Measurements from ENCODE around the gene DCHS2.
A peak's percentile ranks its signal among the peaks of the same experiment; 100 is the strongest.

Gene DCHS2

DNA sequence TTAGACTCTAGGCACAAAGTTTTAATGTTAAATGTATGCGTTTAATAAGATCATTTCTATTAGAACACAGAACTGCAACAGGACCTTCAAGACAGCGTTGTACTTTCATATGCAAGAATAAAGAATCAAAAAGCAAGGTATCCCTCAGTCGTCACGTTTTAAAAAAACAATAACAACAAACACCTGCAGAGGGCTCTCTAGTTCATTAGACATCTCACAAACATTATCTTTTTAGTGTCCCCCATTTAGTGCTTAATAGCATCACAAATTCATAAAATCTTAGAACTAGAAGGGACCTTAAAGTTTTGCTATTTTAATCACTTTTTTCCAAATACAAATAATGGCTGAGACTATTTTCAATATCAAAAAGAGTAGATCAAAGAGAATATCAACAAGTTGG, 236.6 kb downstream of the DCHS2 start:
- no peak overlapping the region for H3K4me3 ChIP-seq (ENCODE audit: insufficient read depth in 1 of 2, low read depth in 1 of 2, low read length in 2 of 2)
- no peak overlapping the region for H3K23ac ChIP-seq (ENCODE audit: low read length in 2 of 2)
- no peak overlapping the region for H3K9ac ChIP-seq (ENCODE audit: low read length)
- H3K27me3 ChIP-seq (ENCODE audit: control insufficient read depth in 1 of 2, insufficient read depth in 1 of 2, low read length in 2 of 2): peaks cover 0 to 3% of the 10 kb centered on the region in 2 experiments
- H2BK120ac ChIP-seq (ENCODE audit: low read depth, low read length): no peak overlapping the region
- no peak overlapping the region for H2AFZ ChIP-seq (ENCODE audit: low read depth, low read length)
- H2BK12ac ChIP-seq (ENCODE audit: low read length in 2 of 2): no peak overlapping the region
- H3K14ac ChIP-seq (ENCODE audit: low read length in 2 of 2): no peak overlapping the region
- H3K9me3 ChIP-seq (ENCODE audit: control insufficient read depth, low read length): no peaks in the 10 kb centered on the region
- H3K79me1 ChIP-seq (replicated peaks; ENCODE audit: low read length, poor library complexity, severe bottlenecking): no peaks in the 10 kb centered on the region
- no peak overlapping the region for H3K4ac ChIP-seq (ENCODE audit: low read depth in 1 of 2, low read length in 2 of 2)
- H2BK15ac ChIP-seq (ENCODE audit: low read depth, poor library complexity, severe bottlenecking): no peak overlapping the region
- H3K4me2 ChIP-seq (ENCODE audit: low read length, poor library complexity, severe bottlenecking): no peak overlapping the region
- H3K27ac ChIP-seq (ENCODE audit: low read length, poor library complexity, severe bottlenecking): no peak overlapping the region
- H3K36me3 ChIP-seq (ENCODE audit: control insufficient read depth in 1 of 2, insufficient read depth in 2 of 2, low read depth in 1 of 2, low read length in 2 of 2): no peaks in the 10 kb centered on the region
- no peak for DNase-seq
- H3K4me1 ChIP-seq (ENCODE audit: control insufficient read depth, insufficient read depth, low read depth, low read length): no peaks in the 10 kb centered on the region
- no peak overlapping the region for H3K18ac ChIP-seq (ENCODE audit: low read depth in 1 of 2, low read length in 2 of 2)
- no peak overlapping the region for H2AK5ac ChIP-seq (ENCODE audit: low read length, severe bottlenecking)
- no peak overlapping the region for H4K8ac ChIP-seq (ENCODE audit: low read length)
- no peak overlapping the region for H2BK5ac ChIP-seq (ENCODE audit: low read depth, low read length, poor library complexity, severe bottlenecking)
- WGBS: 72% methylated on average over 4 of the region's 4 CpGs
- no peak overlapping the region for H4K91ac ChIP-seq (ENCODE audit: low read length)

DNA sequence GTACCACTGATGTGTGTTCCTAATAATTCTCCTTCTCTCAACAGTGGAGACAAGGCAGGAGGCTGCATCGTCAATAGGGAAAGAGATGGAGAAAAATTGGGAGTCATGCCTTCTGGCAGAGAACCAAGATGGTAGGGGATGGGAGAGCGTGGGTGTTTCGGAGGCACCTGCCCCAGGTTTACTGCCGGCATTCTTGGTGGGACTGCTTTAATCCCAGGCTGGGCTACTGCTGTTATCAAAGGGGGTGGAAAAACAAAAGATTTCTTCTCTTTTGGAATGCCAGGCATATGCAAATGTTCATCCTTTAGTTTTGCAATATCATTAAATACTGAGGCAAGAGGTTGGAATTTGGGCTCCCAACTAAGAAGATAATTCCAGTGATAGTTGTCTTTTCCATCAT, 257.0 kb downstream of the DCHS2 start:
- H3K4me1 ChIP-seq (ENCODE audit: control insufficient read depth, insufficient read depth, low read depth, low read length): no peaks in the 10 kb centered on the region
- no peak overlapping the region for H2BK5ac ChIP-seq (ENCODE audit: low read depth, low read length, poor library complexity, severe bottlenecking)
- no peaks in the 10 kb centered on the region for H3K79me1 ChIP-seq (replicated peaks; ENCODE audit: low read length, poor library complexity, severe bottlenecking)
- H3K9ac ChIP-seq (ENCODE audit: low read length): no peak overlapping the region
- no peak overlapping the region for H4K8ac ChIP-seq (ENCODE audit: low read length)
- H3K4ac ChIP-seq (ENCODE audit: low read depth in 1 of 2, low read length in 2 of 2): no peak overlapping the region
- WGBS: 85% methylated on average over 4 of the region's 4 CpGs
- H2AFZ ChIP-seq (ENCODE audit: low read depth, low read length): no peak overlapping the region
- no peak overlapping the region for H4K91ac ChIP-seq (ENCODE audit: low read length)
- no peaks in the 10 kb centered on the region for H3K9me3 ChIP-seq (ENCODE audit: control insufficient read depth, low read length)
- H2BK15ac ChIP-seq (ENCODE audit: low read depth, poor library complexity, severe bottlenecking): no peak overlapping the region
- H3K14ac ChIP-seq (ENCODE audit: low read length in 2 of 2): no peak overlapping the region
- no peak overlapping the region for H2BK12ac ChIP-seq (ENCODE audit: low read length in 2 of 2)
- H2AK5ac ChIP-seq (ENCODE audit: low read length, severe bottlenecking): no peak overlapping the region
- no peak overlapping the region for H3K27ac ChIP-seq (ENCODE audit: low read length, poor library complexity, severe bottlenecking)
- H2BK120ac ChIP-seq (ENCODE audit: low read depth, low read length): no peak overlapping the region
- H3K27me3 ChIP-seq (ENCODE audit: control insufficient read depth in 1 of 2, insufficient read depth in 1 of 2, low read length in 2 of 2): no peaks in the 10 kb centered on the region
- H3K18ac ChIP-seq (ENCODE audit: low read depth in 1 of 2, low read length in 2 of 2): no peak overlapping the region
- H3K23ac ChIP-seq (ENCODE audit: low read length in 2 of 2): no peak overlapping the region
- no peaks in the 10 kb centered on the region for H3K36me3 ChIP-seq (ENCODE audit: control insufficient read depth in 1 of 2, insufficient read depth in 2 of 2, low read depth in 1 of 2, low read length in 2 of 2)
- H3K4me3 ChIP-seq (ENCODE audit: insufficient read depth in 1 of 2, low read depth in 1 of 2, low read length in 2 of 2): no peak overlapping the region
- H3K4me2 ChIP-seq (ENCODE audit: low read length, poor library complexity, severe bottlenecking): no peak overlapping the region
- no peak for DNase-seq

DNA sequence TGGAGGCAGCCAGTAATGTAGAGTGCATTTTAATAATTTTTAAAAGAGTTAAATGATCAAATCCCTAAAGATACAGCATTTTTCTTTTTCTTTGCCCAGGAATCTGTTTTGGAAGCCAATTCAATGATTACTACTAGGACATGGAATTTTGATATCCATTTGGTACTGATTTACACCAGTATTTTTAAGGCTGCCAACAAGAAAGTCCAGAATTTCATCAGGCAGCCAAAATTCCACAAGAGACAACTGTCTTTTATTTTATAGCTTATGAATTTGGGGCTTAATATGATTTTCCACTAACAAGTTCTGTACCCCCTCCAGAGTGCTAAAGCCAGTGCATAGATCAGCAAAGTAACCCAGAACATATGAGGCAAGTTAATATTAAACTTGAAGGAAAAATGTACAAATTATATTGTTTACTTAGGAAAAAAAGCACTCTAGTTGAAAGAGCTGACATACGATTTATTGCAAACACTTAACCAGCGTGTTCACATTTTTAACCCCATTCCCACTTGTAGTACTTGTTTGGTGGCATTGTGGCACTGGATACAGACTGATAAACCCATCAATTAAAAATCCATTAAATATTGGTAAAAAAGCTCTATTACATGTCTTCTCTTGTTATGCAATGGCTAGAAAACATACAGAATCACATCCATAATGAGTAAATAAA, 259.7 kb downstream of the DCHS2 start:
- WGBS: 100% methylated on average over 1 of the region's 2 CpGs
- Histone ChIP-seq H2BK120ac (ENCODE audit: low read depth, low read length) (no peak overlapping the region), H3K27me3 (ENCODE audit: control insufficient read depth in 1 of 2, insufficient read depth in 1 of 2, low read length in 2 of 2) (no peaks in the 10 kb centered on the region), H3K18ac (ENCODE audit: low read depth in 1 of 2, low read length in 2 of 2) (no peak overlapping the region), H3K4me1 (ENCODE audit: control insufficient read depth, insufficient read depth, low read depth, low read length) (no peaks in the 10 kb centered on the region), H3K36me3 (ENCODE audit: control insufficient read depth in 1 of 2, insufficient read depth in 2 of 2, low read depth in 1 of 2, low read length in 2 of 2) (no peaks in the 10 kb centered on the region), H3K14ac (ENCODE audit: low read length in 2 of 2) (no peak overlapping the region), H4K8ac (ENCODE audit: low read length) (no peak overlapping the region), H2BK5ac (ENCODE audit: low read depth, low read length, poor library complexity, severe bottlenecking) (no peak overlapping the region), H2BK15ac (ENCODE audit: low read depth, poor library complexity, severe bottlenecking) (no peak overlapping the region), H3K79me1 (replicated peaks; ENCODE audit: low read length, poor library complexity, severe bottlenecking) (no peaks in the 10 kb centered on the region), H3K27ac (ENCODE audit: low read length, poor library complexity, severe bottlenecking) (no peak overlapping the region), H3K9me3 (ENCODE audit: control insufficient read depth, low read length) (no peaks in the 10 kb centered on the region), H2AFZ (ENCODE audit: low read depth, low read length) (no peak overlapping the region), H3K4ac (ENCODE audit: low read depth in 1 of 2, low read length in 2 of 2) (no peak overlapping the region), H3K23ac (ENCODE audit: low read length in 2 of 2) (no peak overlapping the region), H2AK5ac (ENCODE audit: low read length, severe bottlenecking) (no peak overlapping the region), H3K4me3 (ENCODE audit: insufficient read depth in 1 of 2, low read depth in 1 of 2, low read length in 2 of 2) (peak overlapping the region in 1 of 2 experiments; percentile 24), H4K91ac (ENCODE audit: low read length) (no peak overlapping the region), H2BK12ac (ENCODE audit: low read length in 2 of 2) (no peak overlapping the region), H3K4me2 (ENCODE audit: low read length, poor library complexity, severe bottlenecking) (no peak overlapping the region), H3K9ac (ENCODE audit: low read length) (peak overlapping the region; percentile 15)
- DNase-seq: no peak

DNA sequence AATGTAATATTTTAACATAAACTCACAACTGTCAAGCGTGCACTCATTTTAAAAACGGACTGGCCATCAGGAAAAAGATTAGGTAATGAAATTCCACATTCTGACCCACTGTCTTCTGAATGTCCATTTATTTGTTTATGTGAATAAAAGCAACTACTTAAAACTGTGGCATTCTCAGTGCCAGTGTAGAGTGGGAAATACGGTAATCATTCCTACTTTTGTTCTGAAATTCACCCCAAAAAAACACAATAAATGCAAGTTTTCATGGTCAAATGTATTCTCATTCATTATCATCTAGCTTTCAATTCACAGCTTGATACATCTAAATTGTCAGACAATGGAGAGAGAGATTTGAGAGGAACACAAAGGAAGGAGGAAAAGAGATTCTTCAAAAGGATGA, 260.9 kb downstream of the DCHS2 start:
- H3K23ac ChIP-seq (ENCODE audit: low read length in 2 of 2): no peak overlapping the region
- no peak overlapping the region for H4K91ac ChIP-seq (ENCODE audit: low read length)
- no peak overlapping the region for H3K9ac ChIP-seq (ENCODE audit: low read length)
- no peak overlapping the region for H2BK12ac ChIP-seq (ENCODE audit: low read length in 2 of 2)
- no peak overlapping the region for H3K4me2 ChIP-seq (ENCODE audit: low read length, poor library complexity, severe bottlenecking)
- H3K14ac ChIP-seq (ENCODE audit: low read length in 2 of 2): no peak overlapping the region
- no peaks in the 10 kb centered on the region for H3K79me1 ChIP-seq (replicated peaks; ENCODE audit: low read length, poor library complexity, severe bottlenecking)
- no peak overlapping the region for H2AFZ ChIP-seq (ENCODE audit: low read depth, low read length)
- H3K36me3 ChIP-seq (ENCODE audit: control insufficient read depth in 1 of 2, insufficient read depth in 2 of 2, low read depth in 1 of 2, low read length in 2 of 2): no peaks in the 10 kb centered on the region
- H3K27me3 ChIP-seq (ENCODE audit: control insufficient read depth in 1 of 2, insufficient read depth in 1 of 2, low read length in 2 of 2): no peaks in the 10 kb centered on the region
- no peak overlapping the region for H2BK15ac ChIP-seq (ENCODE audit: low read depth, poor library complexity, severe bottlenecking)
- 100% methylated on average over 2 of the region's 3 CpGs for WGBS
- H4K8ac ChIP-seq (ENCODE audit: low read length): no peak overlapping the region
- H3K4me3 ChIP-seq (ENCODE audit: insufficient read depth in 1 of 2, low read depth in 1 of 2, low read length in 2 of 2): no peak overlapping the region
- no peak for DNase-seq
- no peaks in the 10 kb centered on the region for H3K4me1 ChIP-seq (ENCODE audit: control insufficient read depth, insufficient read depth, low read depth, low read length)
- no peak overlapping the region for H2AK5ac ChIP-seq (ENCODE audit: low read length, severe bottlenecking)
- no peak overlapping the region for H3K18ac ChIP-seq (ENCODE audit: low read depth in 1 of 2, low read length in 2 of 2)
- no peaks in the 10 kb centered on the region for H3K9me3 ChIP-seq (ENCODE audit: control insufficient read depth, low read length)
- no peak overlapping the region for H2BK5ac ChIP-seq (ENCODE audit: low read depth, low read length, poor library complexity, severe bottlenecking)
- H2BK120ac ChIP-seq (ENCODE audit: low read depth, low read length): no peak overlapping the region
- no peak overlapping the region for H3K27ac ChIP-seq (ENCODE audit: low read length, poor library complexity, severe bottlenecking)
- no peak overlapping the region for H3K4ac ChIP-seq (ENCODE audit: low read depth in 1 of 2, low read length in 2 of 2)

All from mesenchymal stem cell (in vitro differentiated cells and primary cell).